Peyer's patch (tissue), 4 donors: ENCODE results near the gene DALRD3.

Source experiments
- CTCF ChIP-seq, 6 experiments: fragments of 450-650 bp in 4 of 6; fragments of 200-600 bp in 2 of 6; sonication (generic) in 1 of 6; IDR thresholded peaks; one replicate each; pipeline ENCODE4 v1.5.1; 2017 to 2019; ENCODE audit warnings: antibody characterized with exemption in 6 of 6, mild to moderate bottlenecking in 3 of 6, moderate library complexity in 1 of 6
- POLR2A ChIP-seq, 2 donors: fragments of 450-650 bp; IDR thresholded peaks; one replicate each; pipeline ENCODE4 v1.5.1; 2017; ENCODE audit warnings: antibody characterized with exemption in 2 of 2, mild to moderate bottlenecking in 2 of 2, moderate library complexity in 2 of 2

GRCh38 chr3:49027634-49028033, 9.3 kb upstream of the DALRD3 start:
- TF ChIP-seq CTCF (IDR thresholded peaks at IDR 0.05) (no peak), POLR2A (IDR thresholded peaks at IDR 0.05) (no peak)
